AG09309 (cell line): ENCODE data around the gene FES.

ENCODE experiments used
- DNase-seq: peaks from one replicate; pipeline ENCODE4 v3.0.0-alpha.2; 2010; ENCODE audit warnings: low read depth
- H3K4me3 ChIP-seq: 2 replicates; pipeline ENCODE4 v1.5.1; 2011; ENCODE audit warnings: mild to moderate bottlenecking, low read depth, low read length, moderate library complexity; ENCODE audit not compliant: control insufficient read depth
- CTCF ChIP-seq: IDR thresholded peaks from 2 replicates; pipeline ENCODE4 v1.5.1; 2011; ENCODE audit warnings: mild to moderate bottlenecking, low read depth, low read length, inconsistent platforms; ENCODE audit not compliant: insufficient read depth, control insufficient read depth; ENCODE audit errors: missing control alignments

Gene FES

GRCh38 chr15:90883976-90884718 lies at the start of gene FES:
FES (plus strand) TSS chr15:90884504; CDS start chr15:90885046, 542 bp downstream.
- no peak for TF ChIP-seq CTCF
- H3K4me3 ChIP-seq: peak within 1 kb of the TSS; percentile 4
- DNase-seq: no peak

GRCh38 chr15:90834626-90835025 lies 49.7 kb upstream of the FES start:
- TF ChIP-seq CTCF: no peak
- H3K4me3 ChIP-seq: no peak overlapping the region
- no peak for DNase-seq

- no peak overlapping the region for H3K4me3 ChIP-seq
- TF ChIP-seq CTCF: no peak
- DNase-seq: peak; percentile 28
Measured at GRCh38 chr15:90836296-90836871, 47.9 kb upstream of the FES start.

GRCh38 chr15:90837094-90837493 lies 47.2 kb upstream of the FES start:
- no peak overlapping the region for H3K4me3 ChIP-seq
- no peak for DNase-seq
- no peak for TF ChIP-seq CTCF

GRCh38 chr15:90838139-90838538 lies 46.2 kb upstream of the FES start:
- TF ChIP-seq CTCF: no peak

GRCh38 chr15:90838544-90838943 lies 45.8 kb upstream of the FES start:
- TF ChIP-seq CTCF: no peak
- no peak for DNase-seq
- no peak overlapping the region for H3K4me3 ChIP-seq

More at GRCh38 chr15:90838139-90838538, 46.2 kb upstream of the FES start:
- H3K4me3 ChIP-seq: no peak overlapping the region
- no peak for DNase-seq
